Daoy (cell line): ENCODE data around the gene ST3GAL2. TPM values are rescaled to one million over a fixed set of nuclear protein-coding genes. Genes with fewer than 3 reads are reported as not detected.
"Not testable (repeated sequence)": the region's sequence is repeated elsewhere in the genome, so short reads cannot be mapped to it uniquely, and the experiment has no call there.

ENCODE experiments used
- DNase-seq: peaks from one replicate; pipeline ENCODE4 v3.0.0-alpha.2; 2015; ENCODE audit warnings: low read depth
- total RNA-seq: library from RNA; depleted of rRNA; stranded (reverse); fragments of >200 nt; shearing (Covaris generic); gene quantifications from 2 replicates; pipeline ENCODE4 v1.2.3, GENCODE V29; 2014

Gene ST3GAL2
- total RNA-seq, 1 experiment from 2014 or later: 22.1 TPM

DNA sequence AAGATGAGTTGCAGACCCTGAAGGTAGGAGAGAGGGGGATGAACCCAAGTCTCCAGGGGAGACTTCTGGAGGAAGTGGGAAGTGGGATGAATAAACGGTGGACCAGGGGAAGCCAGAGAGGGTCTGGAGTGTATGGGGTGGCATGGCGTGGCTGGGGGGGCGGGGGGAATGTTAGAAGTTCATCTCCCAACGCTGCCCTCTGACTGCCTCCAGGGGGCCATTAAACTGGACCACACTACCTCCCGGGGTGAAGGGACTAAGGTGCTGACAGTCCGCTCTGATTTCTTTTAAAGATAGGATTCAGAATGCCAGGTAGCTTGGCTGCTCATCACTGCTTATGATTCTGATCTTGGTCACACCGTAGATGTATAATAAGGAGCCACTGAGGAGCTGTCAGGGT lies 21.2 kb downstream of the ST3GAL2 start:
- DNase-seq: no peak

DNA sequence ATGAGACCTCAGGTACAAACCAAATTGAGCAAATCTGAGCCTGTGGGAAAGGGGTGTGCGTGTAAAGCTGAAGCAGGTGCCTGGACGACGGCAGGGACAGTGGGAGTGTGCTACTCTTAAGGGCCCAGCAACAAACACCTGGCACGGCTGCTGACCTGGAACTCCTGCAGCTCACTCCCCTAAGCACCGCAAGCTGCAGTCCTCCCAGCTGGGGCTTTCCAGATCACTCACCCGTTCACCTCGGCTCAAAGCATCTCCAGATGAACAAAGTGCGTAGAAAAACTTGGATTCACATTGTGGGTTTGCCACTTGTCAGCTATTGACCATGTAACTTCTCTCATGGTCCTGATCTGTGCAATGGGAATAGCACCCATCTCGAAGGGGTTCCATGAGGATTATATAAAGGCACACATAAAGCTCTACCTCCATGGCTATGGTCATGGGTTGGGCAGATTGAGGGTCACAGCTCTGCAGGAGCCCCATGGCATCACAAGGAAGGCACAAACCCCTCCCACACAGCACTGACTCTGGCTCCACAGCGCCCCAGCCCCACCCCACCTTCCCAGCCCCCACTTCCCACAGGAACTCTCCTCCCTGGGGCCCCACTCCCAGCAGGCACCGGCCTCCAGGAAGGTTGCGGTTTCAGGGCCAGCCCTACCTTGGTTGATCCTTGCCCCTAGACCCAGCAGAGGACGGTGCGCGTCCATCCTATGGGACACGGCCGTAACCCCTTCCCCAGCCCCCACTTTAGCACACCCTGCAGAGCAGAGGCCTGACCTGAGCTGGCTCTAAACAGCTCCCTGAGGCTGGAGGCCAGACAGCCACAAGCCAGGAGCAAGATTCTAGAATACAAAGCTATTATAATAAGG lies 21.9 kb downstream of the ST3GAL2 start:
- DNase-seq: no peak

DNA sequence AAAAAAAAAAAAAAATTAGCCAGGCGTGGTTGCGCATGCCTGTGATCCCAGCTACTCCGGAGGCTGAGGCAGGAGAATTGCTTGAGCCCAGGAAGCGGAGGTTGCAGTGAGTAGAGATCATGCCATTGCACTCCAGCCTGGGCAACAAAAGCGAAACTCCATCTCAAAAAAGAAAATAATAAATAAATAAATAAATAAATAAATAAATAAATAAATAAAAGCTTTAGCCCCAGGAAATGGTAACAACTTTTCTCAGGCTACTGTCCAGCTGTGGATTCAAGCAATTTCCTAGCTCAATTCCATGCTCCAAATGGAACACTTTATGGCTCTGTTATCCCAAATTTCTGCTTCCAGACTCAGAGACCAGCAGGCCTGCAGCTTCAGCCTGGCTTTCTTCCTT lies 25.3 kb downstream of the ST3GAL2 start:
- not testable (repeated sequence) for DNase-seq

DNA sequence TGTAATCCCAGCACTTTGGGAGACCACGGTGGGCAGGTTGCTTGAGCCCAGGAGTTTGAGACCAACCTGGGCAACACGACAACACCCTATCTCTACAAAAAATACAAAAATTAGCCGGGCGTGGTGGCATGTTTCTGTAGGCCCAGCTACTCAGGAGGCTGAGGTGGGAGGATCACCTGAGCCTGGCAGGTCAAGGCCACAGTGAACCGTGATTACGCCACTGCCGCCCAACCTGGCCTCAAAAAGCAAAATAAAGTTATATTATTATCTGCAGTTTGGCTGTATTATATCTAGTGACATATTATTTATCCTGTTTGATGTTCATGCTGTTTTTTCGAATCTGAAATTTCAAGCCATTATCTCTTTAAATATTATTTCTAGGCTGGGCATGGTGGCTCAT lies 26.5 kb downstream of the ST3GAL2 start:
- DNase-seq: no peak

DNA sequence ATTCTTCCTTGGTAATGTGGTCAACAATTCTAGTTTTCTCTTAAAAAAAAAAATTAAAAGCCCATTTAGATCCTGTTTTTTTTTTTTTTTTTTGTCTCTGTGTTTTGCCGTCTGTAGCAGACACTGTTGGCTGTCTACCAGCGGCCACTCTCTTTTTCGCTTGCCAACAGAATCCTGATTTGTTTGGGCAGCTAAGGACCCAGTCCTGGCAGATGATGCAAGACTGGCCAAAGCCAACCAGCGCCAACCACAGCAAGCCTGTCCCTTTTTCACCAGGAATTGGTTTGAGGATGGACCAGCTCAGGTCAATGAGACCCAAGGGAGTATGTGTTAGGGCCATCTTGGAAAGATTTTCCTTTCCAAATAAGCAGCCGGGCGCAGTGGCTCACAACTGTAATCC lies 28.2 kb downstream of the ST3GAL2 start:
- DNase-seq: no peak

DNA sequence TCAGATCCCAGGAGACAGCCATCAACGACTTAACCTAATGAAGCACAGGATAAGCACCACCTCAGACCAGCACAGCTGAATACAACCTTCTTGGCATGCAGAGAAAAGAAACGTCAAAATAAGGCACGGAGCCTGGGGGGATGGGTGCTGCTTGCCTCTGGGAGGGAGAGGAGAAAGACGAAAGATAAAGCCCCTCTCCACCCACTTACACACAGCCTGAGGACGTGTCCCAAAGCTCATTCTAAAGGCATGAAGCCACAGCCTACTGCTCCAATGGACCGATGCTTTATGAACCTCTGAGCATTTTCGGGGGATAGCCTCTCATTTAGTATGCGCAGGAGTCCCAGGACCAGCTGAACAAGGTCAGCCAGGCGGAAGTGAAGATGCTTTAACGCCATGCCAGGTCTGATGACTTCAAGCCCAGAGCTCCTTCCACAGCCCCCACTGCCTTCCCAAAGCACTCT lies 31.1 kb downstream of the ST3GAL2 start:
- DNase-seq: no peak

DNA sequence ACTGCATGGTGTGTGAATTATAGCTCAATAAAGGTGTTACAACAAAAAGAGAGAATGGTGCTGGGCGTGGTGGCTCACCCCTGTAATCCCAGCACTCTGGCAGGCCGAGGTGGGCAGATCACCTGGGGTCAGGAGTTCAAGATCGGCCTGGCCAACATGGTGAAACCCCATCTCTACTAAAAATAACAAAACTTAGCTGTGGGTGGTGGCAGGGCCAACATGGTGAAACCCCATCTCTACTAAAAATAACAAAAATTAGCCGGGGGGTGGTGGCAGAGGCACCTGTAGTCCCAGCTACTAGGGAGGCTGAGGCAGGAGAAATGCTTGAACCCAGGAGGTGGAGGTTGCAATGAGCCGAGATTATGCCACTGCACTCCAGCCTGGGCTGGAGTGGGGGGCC lies 32.8 kb downstream of the ST3GAL2 start:
- DNase-seq: not testable (repeated sequence)

DNA sequence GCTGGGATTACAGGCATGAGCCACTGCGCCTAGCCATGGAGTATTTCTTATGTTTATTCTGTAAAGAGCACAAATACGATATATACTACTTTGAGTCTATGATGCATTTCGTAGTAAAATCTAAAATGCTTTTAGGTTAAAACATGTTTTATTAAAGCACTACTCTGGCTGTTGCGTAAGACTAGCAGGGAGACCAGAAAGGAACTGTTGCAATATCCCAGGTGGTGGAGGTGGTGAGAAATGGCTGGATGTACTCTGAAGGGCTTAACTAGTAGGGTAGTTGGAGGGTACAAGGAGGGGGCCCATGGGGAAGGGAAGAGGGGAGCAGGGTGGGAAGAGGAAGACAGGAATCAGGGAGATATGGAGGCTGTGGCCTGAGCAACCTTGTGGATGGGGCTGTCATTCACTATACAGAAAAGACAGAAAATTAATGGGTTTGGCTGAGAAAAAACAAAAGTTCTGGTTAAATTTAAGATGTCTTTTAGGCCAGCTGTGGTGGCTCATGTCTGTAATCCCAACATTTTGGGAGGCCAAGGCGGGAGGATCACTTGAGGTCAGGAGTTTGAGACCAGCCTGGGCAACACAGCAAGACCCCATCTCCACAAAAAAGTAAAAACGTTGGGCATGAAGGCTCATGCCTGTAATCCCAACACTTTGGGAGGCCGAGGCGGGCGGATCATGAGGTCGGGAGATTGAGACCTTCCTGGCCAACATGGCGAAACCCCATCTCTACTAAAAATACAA lies 35.8 kb downstream of the ST3GAL2 start:
- DNase-seq: no peak

DNA sequence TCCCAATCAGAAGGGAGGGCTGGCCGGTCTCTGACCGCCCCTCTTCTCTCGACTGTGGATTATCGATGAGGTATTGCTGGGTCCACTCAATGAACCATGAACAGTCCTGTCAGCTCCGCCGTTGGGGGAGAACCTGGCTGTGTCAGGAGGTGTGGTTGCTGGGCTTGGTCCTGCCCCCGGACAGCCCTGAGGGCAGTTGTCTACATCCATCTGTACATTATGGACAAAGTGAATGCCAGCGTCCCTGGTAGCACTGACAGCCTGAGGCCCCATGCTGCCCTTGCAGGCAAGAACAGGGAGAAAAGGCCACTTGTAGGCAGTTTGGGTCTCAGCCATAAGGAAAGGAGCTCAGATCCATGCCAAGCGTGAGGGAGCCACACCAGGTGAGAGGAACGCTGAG lies 38.9 kb downstream of the ST3GAL2 start:
- DNase-seq: no peak

DNA sequence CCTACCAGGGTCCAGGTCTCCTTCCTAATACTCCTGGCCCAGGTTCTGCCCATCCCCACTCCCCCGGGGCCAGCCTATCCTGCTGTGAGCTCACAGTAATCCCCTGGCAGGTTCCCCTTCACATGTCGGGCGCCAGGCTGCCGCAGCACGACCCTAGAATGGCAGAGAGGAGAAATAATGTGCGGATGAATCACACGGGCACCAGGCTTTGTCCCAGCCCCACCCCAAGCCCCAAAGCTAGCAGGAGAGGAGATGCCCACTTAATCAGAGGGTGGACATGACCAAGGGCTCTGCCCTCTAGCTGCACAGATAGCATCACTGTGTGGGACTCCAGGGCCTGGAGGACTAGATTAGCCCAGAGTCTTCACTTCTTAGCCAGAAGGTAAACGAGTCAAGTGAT lies 39.5 kb downstream of the ST3GAL2 start:
- no peak for DNase-seq

DNA sequence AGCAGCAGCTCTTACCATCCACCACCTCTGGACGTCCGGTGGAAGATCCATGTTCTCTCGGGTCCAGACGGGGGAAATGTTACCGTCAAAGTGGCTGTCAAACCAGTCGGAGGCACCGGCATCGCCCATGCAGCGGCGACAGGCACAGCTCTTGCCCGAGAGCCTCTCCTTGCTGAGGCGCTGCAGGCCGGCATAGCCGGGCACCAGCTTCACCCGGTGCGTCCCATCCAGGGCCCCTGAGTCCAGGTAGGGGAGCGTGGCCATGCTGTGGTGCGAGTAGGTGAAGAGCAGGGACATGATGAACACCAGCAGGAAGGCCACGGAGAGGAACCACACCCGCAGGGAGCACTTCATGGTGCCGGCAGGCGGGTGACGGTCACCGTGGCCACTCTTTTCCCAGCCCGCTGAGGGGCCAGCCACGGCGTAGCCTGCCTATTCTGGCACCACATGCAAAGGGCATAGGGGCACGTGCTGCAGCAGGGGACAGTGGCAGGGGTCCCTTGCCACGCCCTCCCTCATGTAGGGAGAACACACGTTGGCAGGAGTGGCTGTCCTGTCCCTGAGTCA lies 40.6 kb downstream of the ST3GAL2 start:
- DNase-seq: no peak

DNA sequence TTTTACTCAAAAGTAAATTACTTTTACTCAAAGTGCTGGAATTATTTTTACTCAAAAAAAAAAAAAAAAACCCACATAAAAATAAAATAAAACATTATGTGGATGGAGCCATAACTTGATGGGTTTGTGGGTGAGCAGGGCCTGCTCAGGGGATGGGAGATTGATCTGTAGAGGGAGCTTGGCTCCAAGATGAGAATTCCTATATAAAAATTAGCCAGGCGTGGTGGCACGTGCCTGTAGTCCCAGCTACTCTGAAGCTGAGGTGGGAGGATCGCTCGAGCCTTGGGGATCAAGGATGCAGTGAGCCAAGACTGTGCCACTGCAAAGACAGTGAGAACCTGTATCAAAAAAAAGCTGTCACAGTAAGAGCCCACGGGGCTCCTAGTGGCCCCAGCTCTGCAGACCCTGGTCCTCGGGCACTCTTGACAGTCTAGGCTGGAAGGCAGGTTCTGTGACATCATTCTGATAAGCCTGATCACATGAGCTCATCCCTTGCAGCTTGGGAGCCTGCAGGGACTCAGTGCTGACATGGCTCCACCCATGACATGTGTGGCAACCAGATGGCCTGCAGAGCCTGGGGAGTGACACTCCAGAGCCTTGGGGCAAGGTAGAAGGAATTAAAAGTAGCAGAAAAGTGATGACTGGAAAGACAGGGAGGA lies 42.5 kb downstream of the ST3GAL2 start:
- DNase-seq: no peak

DNA sequence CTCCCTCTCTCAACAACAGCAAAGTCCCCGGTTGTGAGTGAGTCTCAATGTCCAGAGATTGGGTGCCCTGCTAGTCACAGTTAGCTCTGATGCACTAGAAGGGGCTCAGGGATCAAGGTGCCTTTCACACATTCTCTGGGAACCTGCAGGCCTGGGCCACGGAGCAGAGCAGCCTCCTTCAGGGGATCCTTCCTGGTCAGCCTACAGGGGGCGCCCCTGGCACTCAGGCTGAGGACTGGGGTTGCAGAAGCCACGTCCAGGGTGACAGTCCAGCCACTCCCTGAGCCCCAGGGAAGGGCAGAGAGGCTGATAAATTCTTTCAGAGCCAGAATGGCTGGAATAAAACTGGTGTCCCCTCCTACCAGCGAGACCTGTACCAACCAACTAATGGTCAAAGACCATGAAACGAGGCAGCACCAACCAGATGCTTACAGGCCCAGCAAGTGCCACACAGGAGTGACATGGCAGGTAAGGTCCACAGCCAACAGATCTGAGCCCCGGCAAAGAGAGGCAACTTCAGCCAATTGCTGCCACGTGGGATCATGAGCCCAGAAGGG lies 43.5 kb downstream of the ST3GAL2 start:
- DNase-seq: peak; percentile 60

DNA sequence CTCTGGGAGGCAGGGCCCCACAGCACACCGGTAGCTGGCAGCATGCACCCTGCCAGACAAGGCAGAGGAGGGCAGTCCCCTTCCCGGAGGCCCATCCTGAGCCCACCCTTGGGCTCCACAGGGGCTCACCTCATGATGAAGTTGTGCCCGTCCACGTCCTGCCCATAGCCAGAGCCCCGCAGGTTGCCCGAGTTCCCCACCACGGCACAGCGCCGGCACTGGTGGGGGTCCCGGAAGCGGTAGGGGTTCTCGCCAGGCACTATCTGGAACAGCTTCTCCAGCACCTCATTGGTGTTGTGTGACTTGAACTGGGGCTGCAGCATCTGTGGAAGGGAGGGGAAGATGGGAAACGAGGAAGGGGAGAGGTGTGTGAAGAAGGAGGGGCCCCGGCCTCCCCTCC lies 44.0 kb downstream of the ST3GAL2 start:
- DNase-seq: no peak

DNA sequence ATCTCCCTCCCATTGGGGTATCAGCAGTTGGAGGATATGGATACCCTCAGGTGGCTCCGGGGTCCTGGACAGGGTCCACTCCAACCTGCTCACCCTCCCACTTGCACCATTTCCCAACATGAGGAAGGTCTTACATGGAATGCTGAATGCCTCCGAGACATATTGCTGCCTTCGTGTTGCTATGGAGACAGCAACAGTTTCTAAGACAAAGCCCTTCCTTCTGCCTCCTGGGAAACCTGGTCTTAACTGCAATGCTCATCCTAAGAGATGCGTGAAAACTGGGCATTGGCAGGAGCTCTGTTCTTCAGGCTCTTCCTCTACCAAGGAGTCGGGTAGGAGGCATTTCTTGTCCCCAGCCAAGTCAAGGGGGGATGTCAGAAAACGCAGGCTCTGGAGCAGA lies 45.2 kb downstream of the ST3GAL2 start:
- DNase-seq: no peak

DNA sequence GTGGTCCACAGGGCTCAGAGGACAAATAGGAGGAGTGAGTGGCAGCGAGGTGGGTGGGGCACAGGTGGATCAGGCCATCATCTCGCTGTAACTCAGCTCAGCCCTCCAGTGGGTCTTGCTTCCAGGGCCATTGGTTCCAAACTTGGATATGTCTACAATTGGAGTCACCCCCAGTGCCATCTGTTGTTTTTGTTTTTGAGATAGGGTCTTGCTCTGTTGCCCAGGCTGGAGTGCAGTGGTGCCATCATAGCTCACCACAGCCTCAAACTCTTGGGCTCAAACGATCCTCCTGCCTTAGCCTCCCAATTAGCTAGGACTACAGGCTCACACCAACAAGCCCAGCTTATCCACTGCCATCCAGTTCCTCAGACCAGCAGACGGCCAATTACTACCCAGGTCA lies 46.3 kb downstream of the ST3GAL2 start:
- DNase-seq: no peak

DNA sequence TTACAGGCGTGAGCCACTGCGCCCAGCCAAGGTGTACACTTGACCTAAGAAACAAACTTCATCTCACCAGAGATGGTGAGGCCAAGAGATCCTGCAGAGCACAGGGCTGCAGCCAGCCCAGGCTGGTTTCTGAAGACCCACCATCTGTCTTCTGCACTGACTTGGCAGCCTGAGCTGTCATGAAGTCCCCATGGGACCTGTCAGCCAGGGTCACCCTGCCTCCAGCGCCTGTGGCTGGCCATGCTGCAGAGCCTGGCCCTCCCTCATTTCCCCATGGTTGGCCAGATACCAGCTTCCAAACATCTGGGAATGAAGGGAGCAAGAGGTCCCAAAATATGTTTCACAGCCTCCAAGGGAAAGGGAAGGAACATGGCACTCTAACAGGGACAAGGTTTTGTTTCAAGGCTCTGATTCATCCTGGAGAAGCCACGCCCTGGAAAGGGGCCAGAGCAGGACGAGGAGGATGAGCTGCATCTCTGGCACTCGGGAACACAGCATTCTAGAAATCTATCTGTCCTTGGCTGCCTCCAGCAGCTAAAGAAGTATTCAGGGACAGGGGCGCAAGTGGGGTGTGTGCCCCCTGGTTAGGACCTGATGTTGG lies 46.9 kb downstream of the ST3GAL2 start:
- DNase-seq: peak; percentile 55

DNA sequence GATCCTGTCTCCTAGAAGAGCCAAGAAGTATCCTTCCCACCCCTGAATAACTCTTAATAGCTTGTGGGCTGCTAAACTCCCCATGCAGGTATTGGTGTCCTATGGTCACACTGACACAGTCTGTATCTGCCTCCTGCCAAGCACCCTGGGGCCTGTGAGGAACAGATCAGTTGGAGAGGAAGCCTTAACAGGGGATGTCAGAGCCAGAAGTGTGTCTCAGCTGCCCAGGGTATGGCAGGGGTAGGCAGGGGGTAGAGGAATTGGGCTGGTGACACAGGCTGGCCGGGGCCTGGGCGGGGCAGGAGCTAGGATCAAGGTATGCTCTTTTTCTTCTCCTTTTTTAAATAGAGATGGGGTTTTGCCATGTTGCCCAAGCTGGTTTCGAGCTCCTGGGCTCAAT lies 47.5 kb downstream of the ST3GAL2 start:
- DNase-seq: no peak

DNA sequence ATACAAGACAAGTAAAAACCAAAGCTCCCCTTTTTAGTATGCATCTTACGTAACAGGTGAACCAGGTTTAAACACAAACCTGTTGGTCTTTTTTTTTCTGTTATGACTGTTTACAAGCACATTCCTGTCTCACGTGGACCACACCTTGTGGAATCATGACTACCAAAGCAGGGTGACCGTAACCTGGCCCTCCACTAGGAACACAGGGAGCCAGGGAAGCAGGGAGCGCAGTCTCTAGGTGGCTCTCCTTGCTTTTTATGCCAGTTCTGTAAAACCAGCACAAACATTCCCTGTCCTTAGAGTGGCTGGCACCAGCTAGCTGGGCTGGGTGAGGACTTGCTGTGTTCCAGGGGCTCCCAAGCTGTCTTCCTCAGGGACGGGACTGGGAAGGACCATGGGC lies 48.1 kb downstream of the ST3GAL2 start:
- DNase-seq: no peak

DNA sequence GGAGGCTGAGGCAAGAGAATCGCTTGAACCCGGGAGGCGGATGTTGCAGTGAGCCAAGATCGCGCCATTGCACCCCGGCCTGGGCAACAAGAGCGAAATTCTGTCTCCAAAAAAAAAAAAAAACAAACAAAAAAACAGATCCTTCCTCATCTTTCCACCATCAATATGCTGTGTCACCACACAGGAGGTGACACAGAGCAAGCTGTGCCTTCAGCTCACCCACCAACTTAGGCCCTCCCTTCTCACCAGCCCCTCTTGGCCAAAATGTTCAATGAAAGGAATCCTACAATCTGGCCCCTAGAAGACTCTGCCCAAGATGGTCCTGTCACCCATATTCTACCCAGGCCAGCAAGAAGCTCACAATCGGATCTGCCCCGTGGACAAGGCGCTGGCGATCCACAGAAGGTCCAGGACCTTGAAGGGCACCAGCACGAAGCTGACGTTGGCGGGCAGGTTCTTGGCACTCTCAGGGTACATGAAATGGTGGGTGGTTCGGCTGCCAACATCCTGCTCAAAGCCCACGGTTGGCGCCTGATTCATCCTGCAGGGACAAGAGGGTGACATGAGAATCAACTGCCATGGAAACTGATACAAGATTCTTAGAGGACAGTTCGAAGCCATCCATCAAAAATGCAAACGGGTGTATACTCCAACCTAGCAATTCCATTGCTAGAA lies 50.8 kb downstream of the ST3GAL2 start:
- DNase-seq: no peak
